CD4-positive, alpha-beta T cell (primary cell): ENCODE data around the gene WDPCP. TPM values are rescaled to one million over a fixed set of nuclear protein-coding genes. Genes with fewer than 3 reads are reported as not detected.
"Not testable (repeated sequence)": the region's sequence is repeated elsewhere in the genome, so short reads cannot be mapped to it uniquely, and the experiment has no call there.

Experiments used
- ATAC-seq: fragments of 200-7000 bp; cut with Tn5 transposase; one replicate; pipeline ENCODE4 v1.10.0; 2022; ENCODE audit warnings: mild to moderate bottlenecking; ENCODE audit not compliant: poor library complexity
- CTCF ChIA-PET: fragments of 350-600 bp; sonication (Branson Sonifier 250); formaldehyde crosslinking; loops from one replicate; lab custom pipeline; 2021; ENCODE audit warnings: antibody characterized with exemption, inconsistent platforms; lab: Charles Lee
- POLR2A ChIA-PET: fragments of 350-600 bp; sonication (Branson Sonifier 250); formaldehyde crosslinking; loops from one replicate; lab custom pipeline; 2021; ENCODE audit warnings: antibody characterized with exemption, inconsistent platforms; lab: Charles Lee
- DNase-seq, 14 experiments: peaks; one replicate each; pipeline ENCODE4 v3.0.0-alpha.2; 2013 to 2020; ENCODE audit warnings: mixed read lengths in 2 of 14
- H3K27ac ChIP-seq, 2 donors: one replicate each; pipeline versions ENCODE4 v1.5.1 to v1.7.0; 2013; ENCODE audit warnings: low read length in 2 of 2, low read depth in 1 of 2, mild to moderate bottlenecking in 1 of 2
- H3K27me3 ChIP-seq, 2 experiments: 1 replicate in 1 of 2; 2 replicates in 1 of 2; pipeline versions ENCODE4 v1.6.1 to v1.7.0; 2013; ENCODE audit warnings: low read length in 2 of 2, control low read depth in 1 of 2, mild to moderate bottlenecking in 1 of 2, moderate library complexity in 1 of 2; ENCODE audit not compliant: insufficient read depth in 2 of 2, control insufficient read depth in 1 of 2
- H3K36me3 ChIP-seq: one replicate; pipeline ENCODE4 v1.6.1; 2013; ENCODE audit warnings: low read length, control low read depth; ENCODE audit not compliant: insufficient read depth
- H3K4me1 ChIP-seq: one replicate; pipeline ENCODE4 v1.6.1; 2013; ENCODE audit warnings: low read length, control low read depth; ENCODE audit not compliant: insufficient read depth
- H3K4me3 ChIP-seq: one replicate; pipeline ENCODE4 v1.5.1; 2013; ENCODE audit warnings: mild to moderate bottlenecking, low read length, moderate library complexity
- H3K9me3 ChIP-seq, 2 experiments: 1 replicate in 1 of 2; 2 replicates in 1 of 2; pipeline versions ENCODE4 v1.6.1 to v1.7.0; 2013; ENCODE audit warnings: low read length in 2 of 2, mild to moderate bottlenecking in 2 of 2, control low read depth in 1 of 2, moderate library complexity in 1 of 2; ENCODE audit not compliant: control insufficient read depth in 1 of 2, insufficient read depth in 1 of 2
- H3K27ac Mint-ChIP-seq: one replicate; pipeline ENCODE4 v1.8.0; 2020; ENCODE audit warnings: mixed read lengths
- H3K27me3 Mint-ChIP-seq: one replicate; pipeline ENCODE4 v1.8.0; 2021; ENCODE audit warnings: mixed read lengths
- H3K36me3 Mint-ChIP-seq: one replicate; pipeline ENCODE4 v1.8.0; 2021; ENCODE audit warnings: low read depth, mixed read lengths
- H3K4me1 Mint-ChIP-seq: one replicate; pipeline ENCODE4 v1.8.0; 2021; ENCODE audit warnings: low read depth, mixed read lengths
- H3K4me3 Mint-ChIP-seq: one replicate; pipeline ENCODE4 v1.8.0; 2020; ENCODE audit warnings: mild to moderate bottlenecking, mixed read lengths
- H3K9me3 Mint-ChIP-seq: one replicate; pipeline ENCODE4 v1.8.0; 2020; ENCODE audit warnings: mixed read lengths
- CTCF ChIP-seq: fragments of 200-600 bp; IDR thresholded peaks from one replicate; pipeline ENCODE4 v1.8.0; 2022; ENCODE audit warnings: antibody characterized with exemption, mild to moderate bottlenecking
- intact Hi-C, 2 experiments: fragments of 100-400 bp; cut with DNase I in 1 of 2; cut with micrococcal nuclease in 1 of 2; formaldehyde crosslinking; loops; one replicate each; pipeline versions ENCODE4 v1.15.1 to v1.9.0; 2023 to 2025; cut with DNase I, micrococcal nuclease
- total RNA-seq, 174 experiments: library from RNA in 2 of 174; stranded (reverse) in 2 of 174; gene quantifications; one replicate each; pipeline ENCODE4 v1.2.3 and lab custom pipeline; 2021 to 2026

The WDPCP gene
- total RNA-seq, 2 experiments from 2014 or later: 8.7 to 9.9 TPM

DNA sequence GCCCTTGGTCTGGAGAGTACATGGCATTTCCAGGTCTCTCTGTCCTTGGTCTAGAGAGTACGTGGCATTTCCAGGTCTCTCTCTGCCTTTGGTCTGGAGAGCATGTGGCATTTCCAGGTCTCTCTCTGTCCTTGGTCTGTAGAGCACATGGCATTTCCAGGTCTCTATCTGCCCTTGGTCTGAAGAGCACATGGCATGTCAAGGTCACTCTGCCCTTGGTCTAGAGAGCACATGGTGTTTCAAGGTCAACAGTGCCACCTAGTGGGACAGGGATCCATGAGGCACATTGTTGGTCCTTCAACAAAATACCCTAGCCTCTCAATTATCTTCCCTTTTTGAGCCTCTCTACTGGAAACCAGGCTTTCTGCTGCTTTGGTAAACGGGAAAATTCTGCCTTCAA, 287.4 kb downstream of the WDPCP start:
- H3K4me1 Mint-ChIP-seq: no peaks in the 10 kb centered on the region
- peaks cover 97% of the 10 kb centered on the region for H3K36me3 Mint-ChIP-seq
- Histone ChIP-seq H3K27me3 (no peaks in the 10 kb centered on the region), H3K36me3 (no peaks in the 10 kb centered on the region), H3K4me1 (no peaks in the 10 kb centered on the region), H3K4me3 (no peak overlapping the region), H3K27ac (no peak overlapping the region), H3K9me3 (peaks cover 28 to 61% of the 10 kb centered on the region in 2 experiments)
- peaks cover 31% of the 10 kb centered on the region for H3K9me3 Mint-ChIP-seq
- intact Hi-C loops: no loop called here
- H3K27ac Mint-ChIP-seq: no peak overlapping the region
- no peak for ATAC-seq
- TF ChIP-seq CTCF: no peak
- DNase-seq: no peak
- no peak overlapping the region for H3K4me3 Mint-ChIP-seq
- ChIA-PET CTCF (no interaction called here), POLR2A (no interaction called here)
- H3K27me3 Mint-ChIP-seq: no peaks in the 10 kb centered on the region

DNA sequence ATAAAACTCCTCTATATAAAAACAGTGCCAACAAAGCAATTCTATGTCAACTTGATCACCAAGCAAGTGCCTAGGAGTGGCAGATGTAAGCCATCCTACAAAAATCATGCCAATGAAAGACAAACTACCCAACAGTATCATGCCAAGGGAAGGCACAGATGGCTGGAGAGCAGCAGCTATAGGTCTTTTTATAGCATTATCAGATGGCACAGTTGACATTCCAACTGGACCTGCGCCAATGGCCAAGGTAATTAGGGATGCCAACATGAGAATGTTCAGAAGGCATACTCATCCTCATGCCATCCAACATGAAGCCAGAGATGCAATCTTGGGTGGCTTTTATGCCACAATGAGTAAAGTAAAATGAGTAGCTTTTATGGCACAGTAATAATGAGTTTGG, 300.3 kb downstream of the WDPCP start:
- Histone ChIP-seq H3K27me3 (no peaks in the 10 kb centered on the region), H3K4me3 (no peak overlapping the region), H3K9me3 (peaks cover 8 to 18% of the 10 kb centered on the region in 2 experiments), H3K36me3 (no peaks in the 10 kb centered on the region), H3K4me1 (no peaks in the 10 kb centered on the region), H3K27ac (no peak overlapping the region)
- ChIA-PET CTCF (no interaction called here), POLR2A (no interaction called here)
- TF ChIP-seq CTCF: no peak
- Mint-ChIP-seq H3K27me3 (no peaks in the 10 kb centered on the region), H3K27ac (no peak overlapping the region), H3K4me3 (no peak overlapping the region), H3K36me3 (peaks cover 70% of the 10 kb centered on the region), H3K9me3 (peaks cover 18% of the 10 kb centered on the region), H3K4me1 (no peaks in the 10 kb centered on the region)
- DNase-seq (no peak), ATAC-seq (no peak)
- intact Hi-C loops: no loop called here

DNA sequence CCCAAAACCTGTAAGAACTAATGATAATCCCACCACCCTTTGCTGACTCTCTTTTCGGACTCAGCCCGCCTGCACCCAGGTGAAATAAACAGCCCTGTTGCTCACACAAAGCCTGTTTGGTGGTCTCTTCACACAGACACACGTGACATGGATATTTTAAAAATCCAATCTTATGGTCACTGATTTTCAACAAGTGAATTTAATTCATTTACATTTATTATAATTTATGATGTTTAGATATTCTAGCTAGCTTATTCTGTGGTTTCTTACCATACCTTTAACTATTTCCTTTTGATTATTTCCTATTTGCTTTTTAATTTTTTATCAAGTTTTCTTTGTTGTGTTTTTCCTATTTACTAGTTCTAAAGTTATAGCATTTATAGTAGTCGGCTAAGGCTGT, 301.8 kb downstream of the WDPCP start:
- CTCF ChIA-PET, H3K27me3 ChIP-seq, H3K27ac Mint-ChIP-seq, ATAC-seq, H3K36me3 ChIP-seq, POLR2A ChIA-PET, H3K4me3 ChIP-seq, H3K4me1 ChIP-seq, H3K27me3 Mint-ChIP-seq, H3K4me3 Mint-ChIP-seq, intact Hi-C loops, H3K4me1 Mint-ChIP-seq, DNase-seq, H3K27ac ChIP-seq: not testable (repeated sequence)
- peaks cover 13 to 16% of the 10 kb centered on the region in 2 experiments for H3K9me3 ChIP-seq
- peaks cover 22% of the 10 kb centered on the region for H3K9me3 Mint-ChIP-seq
- peaks cover 77% of the 10 kb centered on the region for H3K36me3 Mint-ChIP-seq

DNA sequence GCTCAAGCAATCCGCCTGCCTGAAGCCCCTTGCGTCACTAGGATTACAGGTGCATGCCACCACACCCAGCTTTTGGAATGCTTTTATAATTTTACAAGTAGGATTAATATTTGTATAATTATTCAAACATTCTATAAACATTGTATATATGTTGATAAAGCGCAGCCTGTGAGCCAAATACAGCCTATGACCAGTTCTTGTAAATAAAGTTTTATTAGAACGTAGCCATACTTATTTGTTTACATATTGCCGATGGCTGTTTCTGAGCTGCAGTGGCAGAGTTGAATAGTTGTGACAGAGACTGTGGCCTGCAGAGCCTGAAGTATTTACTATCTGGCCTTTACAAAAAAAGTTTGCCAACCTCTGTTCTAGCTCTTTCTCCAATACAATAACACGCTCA, 305.0 kb downstream of the WDPCP start:
- H3K36me3 Mint-ChIP-seq: peaks cover 89% of the 10 kb centered on the region

More for the DNA sequence above, 305.0 kb downstream of the WDPCP start:
- no peaks in the 10 kb centered on the region for H3K4me1 ChIP-seq
- no peaks in the 10 kb centered on the region for H3K27me3 ChIP-seq
- ChIA-PET POLR2A (no interaction called here), CTCF (no interaction called here)
- TF ChIP-seq CTCF: no peak
- H3K4me1 Mint-ChIP-seq: no peaks in the 10 kb centered on the region
- H3K4me3 Mint-ChIP-seq: no peak overlapping the region
- H3K9me3 ChIP-seq: peaks cover 17 to 34% of the 10 kb centered on the region in 2 experiments
- ATAC-seq (no peak), DNase-seq (no peak)
- H3K27ac ChIP-seq: no peak overlapping the region
- H3K36me3 ChIP-seq: no peaks in the 10 kb centered on the region
- H3K4me3 ChIP-seq: no peak overlapping the region
- H3K27me3 Mint-ChIP-seq: no peaks in the 10 kb centered on the region
- H3K9me3 Mint-ChIP-seq: peaks cover 33% of the 10 kb centered on the region
- intact Hi-C loops: no loop called here
- no peak overlapping the region for H3K27ac Mint-ChIP-seq
